Right renal cortex interstitium (tissue), 3 donors: ENCODE results near the gene USP37. TPM values are rescaled to one million over a fixed set of nuclear protein-coding genes. Genes with fewer than 3 reads are reported as not detected.

Source experiments
- DNase-seq, 3 donors: peaks; one replicate each; pipeline ENCODE4 v3.0.0-alpha.2; 2013; ENCODE audit warnings: low read depth in 3 of 3, low spot score in 2 of 3
- polyA plus RNA-seq, 3 donors: library from polyadenylated mRNA; unstranded; fragments of 120-200 nt; gene quantifications; one replicate each; pipeline ENCODE4 v1.2.1, GENCODE V29; 2013; ENCODE audit not compliant: insufficient read length in 3 of 3

USP37 gene, protein sequence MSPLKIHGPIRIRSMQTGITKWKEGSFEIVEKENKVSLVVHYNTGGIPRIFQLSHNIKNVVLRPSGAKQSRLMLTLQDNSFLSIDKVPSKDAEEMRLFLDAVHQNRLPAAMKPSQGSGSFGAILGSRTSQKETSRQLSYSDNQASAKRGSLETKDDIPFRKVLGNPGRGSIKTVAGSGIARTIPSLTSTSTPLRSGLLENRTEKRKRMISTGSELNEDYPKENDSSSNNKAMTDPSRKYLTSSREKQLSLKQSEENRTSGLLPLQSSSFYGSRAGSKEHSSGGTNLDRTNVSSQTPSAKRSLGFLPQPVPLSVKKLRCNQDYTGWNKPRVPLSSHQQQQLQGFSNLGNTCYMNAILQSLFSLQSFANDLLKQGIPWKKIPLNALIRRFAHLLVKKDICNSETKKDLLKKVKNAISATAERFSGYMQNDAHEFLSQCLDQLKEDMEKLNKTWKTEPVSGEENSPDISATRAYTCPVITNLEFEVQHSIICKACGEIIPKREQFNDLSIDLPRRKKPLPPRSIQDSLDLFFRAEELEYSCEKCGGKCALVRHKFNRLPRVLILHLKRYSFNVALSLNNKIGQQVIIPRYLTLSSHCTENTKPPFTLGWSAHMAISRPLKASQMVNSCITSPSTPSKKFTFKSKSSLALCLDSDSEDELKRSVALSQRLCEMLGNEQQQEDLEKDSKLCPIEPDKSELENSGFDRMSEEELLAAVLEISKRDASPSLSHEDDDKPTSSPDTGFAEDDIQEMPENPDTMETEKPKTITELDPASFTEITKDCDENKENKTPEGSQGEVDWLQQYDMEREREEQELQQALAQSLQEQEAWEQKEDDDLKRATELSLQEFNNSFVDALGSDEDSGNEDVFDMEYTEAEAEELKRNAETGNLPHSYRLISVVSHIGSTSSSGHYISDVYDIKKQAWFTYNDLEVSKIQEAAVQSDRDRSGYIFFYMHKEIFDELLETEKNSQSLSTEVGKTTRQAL
- 10 to 100 TPM; 16.2 to 22.0 (median 20.7) TPM for polyA plus RNA-seq

DNA sequence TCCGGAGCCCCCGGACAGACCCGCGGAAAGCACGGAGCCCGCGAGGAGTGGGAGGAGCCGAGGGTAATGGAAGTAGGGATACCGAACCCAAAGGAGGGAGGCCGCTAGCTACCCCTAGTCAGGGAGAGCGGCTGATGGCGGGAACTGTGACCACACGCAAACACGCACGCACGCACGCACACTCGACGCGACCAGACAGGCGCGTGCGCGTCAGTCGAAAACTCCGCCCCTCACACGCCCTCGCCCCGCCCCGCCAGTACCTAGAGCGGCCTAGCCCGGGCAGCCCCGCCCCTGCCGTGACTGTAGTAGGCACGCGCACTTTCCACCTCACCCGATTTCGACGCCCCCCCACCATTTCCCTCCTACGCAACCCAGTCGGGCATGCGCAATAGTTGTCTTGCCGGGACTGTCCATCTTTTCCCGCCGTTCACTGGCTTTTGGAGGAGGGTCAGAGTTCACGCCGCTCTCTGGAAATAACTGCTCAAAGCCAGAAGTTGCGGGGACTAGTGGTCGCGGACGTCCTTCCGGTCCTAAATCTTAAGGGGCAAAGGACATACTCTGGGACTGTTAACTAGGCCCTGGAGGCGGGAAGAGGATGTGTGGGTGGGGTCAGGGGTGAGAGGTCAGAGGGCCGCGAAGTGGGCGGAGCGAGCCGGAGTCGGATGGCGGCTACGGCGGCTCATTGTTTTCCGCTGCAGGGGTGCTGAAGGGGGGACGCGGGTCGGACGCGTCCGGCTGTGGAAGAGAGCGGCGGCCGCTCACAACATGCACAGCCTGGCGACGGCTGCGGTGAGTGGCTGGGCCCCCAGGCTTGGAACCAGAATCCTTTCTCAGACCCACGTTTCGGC lies at the start of gene USP37, which contains the start of gene CNOT9:
Gene USP37, minus strand, starts transcription at position 162 of the 848 bp plus-strand sequence. CDS start 9,698 bp downstream, outside the sequence.
Gene CNOT9, plus strand, starts transcription at position 650 of the 848 bp plus-strand sequence. Its CDS starts 116 bp downstream, at position 766.
- peak; percentile 94 to 95 (median 95) for DNase-seq

DNA sequence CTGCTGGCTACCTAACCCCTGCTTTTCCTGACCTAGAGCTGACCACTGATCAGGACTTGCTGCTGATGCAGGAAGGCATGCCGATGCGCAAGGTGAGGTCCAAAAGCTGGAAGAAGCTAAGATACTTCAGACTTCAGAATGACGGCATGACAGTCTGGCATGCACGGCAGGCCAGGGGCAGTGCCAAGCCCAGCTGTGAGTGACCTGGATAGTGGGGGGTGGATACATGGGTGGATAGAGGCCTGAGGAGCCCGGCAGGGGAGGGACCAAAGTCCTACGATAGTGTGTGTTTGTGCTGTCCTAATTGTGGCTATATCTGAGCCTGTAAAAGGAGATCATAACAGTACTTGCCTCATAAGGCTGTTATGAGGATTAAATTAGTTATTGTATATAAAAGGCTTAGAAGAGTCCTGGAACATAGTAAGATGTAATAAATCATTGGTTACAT lies 47.7 kb upstream of the USP37 start:
- DNase-seq: no peak

DNA sequence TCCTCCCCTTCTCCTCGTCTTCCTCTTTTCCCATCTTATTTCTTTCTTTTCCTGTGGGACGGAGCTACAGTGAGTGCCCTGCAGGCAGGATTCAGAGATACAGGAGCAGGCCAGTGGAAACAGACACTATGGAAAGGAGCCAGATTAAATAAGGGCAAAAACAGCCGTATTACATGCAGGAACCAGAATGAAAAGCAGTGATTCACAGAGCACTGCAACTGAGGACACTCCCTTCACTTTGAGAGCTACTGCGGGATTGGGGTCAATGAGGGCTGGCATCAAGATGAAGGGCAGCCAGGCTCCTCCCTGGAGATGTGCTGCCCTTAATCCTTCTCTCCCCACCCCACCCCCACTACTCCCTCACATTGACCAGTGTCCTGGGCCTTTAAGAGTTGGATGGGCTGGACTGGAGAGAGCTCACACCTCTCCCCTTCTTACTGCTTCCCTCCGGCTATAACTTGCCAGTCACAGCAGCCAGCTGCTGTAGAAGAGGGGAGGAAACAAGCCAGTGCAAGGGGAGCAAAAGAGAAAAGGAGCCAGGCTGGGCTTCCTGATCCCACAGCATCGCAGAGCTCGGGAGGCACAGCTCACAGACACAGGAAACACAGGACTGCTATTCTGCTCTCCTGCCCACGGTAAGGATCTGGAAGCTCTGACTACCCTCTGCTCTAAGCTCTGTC lies 39.4 kb upstream of the USP37 start, which contains the start of gene PLCD4:
Gene PLCD4, plus strand, starts transcription at position 464 of the 680 bp plus-strand sequence. CDS start 7,841 bp downstream, outside the sequence.
- peak in 2 of 3 donors; percentile 19 to 21 for DNase-seq

DNA sequence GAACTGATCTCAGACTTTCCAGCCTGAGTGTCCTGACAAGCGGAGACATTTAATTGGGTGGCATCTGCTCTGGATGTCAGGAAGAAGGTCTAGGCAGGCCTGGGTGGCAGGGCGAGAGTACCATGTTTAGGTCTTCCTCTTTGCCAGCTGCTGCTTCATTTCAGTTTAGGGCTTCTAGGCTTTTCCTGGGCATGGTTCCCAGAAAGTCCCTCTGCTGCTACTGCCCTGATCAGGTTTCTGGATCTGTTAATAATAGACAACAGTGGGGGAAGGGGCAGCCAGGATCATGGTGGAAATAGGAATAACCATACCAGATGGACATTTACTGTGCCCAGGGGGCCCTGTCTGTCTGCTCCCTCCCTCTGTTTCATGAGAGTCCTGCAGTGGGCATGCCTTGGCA lies 37.3 kb upstream of the USP37 start:
- DNase-seq: peak in 1 of 3 donors; percentile 7

DNA sequence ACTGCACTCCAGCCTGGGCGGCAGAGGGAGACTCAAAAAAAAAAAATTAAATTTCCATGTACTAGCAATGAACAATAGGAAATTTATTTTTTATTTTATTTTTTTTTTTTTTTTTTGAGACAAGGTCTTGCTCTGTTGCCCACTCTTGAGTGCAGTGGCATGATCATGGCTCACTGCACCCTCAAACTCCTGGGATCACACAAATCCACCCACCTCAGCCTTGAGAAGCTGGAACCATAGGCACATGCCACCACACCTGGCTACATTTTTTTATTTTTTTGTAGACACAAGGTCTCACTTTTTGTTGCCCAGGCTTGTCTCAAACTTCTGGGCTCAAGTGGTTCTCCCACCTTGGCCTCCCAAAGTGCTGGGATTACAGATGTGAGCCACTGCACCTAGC lies 17.4 kb upstream of the USP37 start:
- no peak for DNase-seq

DNA sequence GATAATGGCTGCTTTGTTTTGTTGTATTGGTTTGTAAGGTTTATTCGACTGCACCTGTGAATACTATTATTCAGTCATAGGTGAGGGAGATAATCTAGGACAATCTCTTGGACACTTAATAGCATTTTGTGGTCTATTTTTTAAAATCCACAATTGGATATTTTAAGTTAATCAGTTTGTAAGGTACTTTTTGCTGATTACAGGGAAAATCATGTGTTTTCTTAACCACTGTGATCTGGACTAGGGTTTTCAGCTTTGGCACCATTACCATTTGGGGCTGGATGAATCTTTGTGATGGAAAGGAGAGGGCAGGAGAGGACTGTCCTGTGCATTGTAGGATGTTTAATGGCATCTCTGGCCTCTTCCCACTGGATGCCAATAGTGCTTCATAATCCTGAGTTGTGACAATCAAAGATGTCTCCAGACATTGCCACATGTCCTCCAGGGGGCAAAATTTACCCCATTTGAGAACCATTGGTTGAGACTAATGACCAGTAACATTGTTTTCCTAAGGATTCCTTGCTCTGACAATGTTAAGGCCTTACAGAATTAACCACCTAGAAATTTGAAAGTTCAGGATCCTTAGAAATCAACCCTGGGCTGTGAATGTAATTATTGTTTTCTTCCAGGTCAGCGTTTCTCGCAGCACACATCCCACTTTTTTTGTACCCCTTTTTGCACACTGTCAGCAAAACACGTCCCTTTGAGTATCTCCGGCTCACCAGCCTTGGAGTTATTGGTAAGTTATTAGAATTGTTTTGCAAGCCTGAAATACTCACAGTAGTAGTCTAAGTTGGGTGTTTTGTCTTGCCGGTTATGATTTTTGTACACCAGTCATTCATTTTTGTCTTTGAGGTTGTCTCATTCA lies 16.1 kb upstream of the USP37 start:
- DNase-seq: no peak

DNA sequence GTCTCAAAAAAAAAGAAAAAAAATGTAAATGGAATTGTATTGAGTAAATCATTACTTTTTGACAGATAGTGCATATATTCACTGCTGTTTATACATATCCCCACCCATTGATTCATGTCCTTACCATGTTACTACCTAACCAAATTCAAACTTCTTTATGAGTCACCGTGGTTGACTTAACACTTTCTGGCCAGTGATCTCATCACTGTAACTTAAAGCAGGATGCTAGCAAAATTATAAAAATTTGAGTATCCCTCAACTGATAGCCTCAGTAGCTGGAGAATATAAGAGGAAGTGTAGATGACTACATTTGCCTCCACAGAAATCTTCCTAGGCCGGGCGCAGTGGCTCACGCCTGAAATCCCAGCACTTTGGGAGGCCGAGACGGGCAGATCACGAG lies 13.9 kb upstream of the USP37 start:
- no peak for DNase-seq

DNA sequence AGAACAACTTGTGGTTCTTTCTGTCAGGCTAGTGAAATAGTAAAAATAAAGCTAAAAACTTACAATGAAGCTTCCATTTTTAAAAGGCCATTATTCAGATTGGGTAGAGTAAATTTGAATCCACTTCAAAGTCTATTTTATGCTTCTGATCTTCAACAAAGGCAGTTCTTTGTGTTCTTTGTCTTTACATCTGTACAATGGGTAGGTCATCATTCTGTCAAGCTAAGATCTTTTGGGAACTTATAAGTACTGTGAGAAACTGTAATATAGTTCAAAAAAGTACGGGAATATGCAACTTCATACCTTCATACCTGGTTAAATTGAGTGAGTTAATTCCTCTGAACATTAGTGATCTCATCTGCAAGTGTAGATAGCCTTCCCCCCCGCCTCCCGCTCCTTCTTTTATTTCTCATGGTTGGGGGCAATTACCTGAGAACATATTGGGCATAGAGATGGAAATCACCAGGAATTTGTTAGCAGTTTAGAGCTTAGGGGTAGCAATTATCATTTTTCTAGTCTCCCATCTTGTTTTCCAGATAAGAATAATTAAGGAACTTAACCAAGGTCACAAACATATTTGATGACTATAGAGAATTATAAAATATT lies 10.2 kb upstream of the USP37 start:
- DNase-seq: no peak

DNA sequence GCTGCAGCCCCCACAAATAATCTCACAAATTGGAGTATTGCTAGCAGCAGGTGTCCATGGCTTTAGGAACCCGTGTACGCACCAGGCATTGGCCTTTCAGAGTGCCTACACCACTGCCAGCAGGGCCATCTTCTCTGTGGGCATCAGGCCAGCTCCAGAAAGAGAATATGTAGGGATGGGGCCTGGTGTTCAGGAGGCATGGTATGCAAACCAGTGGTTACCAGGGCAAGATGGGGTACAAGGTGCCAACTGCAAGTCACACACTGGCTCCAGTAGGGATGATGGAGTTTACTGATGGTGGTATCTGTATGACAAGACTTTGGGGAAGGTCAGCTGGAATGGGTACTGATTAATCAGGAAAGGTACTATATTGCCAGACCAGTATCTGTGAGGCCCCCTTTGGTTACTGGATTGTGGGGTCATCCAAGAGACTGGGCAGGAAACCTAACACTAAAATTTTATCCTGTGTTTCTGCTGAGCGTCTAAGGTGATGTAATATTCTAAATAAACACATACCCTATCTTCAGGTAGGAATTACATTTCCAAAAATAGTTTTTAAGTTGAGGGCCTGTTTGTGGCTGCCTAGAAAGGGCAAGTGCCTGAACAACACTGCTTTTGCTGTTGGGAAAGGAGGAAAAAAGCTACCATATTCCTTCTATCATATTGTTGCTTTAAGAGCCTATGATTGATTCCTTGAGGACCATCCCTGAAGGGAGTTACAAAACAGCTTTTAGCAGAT lies 9.5 kb upstream of the USP37 start:
- no peak for DNase-seq

DNA sequence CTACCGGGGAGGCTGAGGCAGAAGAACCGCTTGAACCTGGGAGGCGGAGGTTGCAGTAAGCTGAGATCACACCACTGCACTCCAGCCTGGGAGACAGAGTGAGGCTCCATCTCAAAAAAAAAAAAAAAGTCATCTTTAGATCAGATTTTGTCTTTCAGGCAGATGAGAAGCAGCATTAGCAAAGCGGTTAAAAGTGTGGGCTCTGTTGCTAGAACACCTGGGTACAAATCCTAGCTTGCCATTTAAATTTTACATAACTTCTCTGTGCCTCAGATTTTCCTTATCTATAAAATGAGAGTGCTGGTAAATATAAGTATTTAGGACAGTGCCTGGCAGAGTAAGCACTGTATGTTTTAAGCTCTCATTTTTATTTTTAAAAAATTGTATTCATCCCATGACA lies 8.7 kb upstream of the USP37 start:
- no peak for DNase-seq

DNA sequence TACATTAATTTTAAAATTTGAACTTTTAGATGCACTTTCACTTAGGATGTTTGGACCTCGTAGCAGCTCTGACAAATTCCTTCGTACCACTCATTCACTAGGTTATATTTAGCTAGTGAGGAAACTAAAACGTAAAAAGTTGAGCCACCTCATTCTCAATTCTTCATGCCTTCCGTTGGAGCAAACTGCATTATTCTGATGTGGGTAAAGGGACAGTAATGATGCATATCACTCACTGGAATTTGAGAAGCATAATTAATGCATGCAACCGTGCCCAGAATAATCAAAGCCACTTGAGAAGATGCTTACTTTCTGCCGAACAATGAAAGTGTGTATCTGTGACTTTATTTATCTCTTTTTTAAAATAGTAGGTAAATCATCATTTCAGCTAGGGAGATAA lies 2.7 kb upstream of the USP37 start:
- no peak for DNase-seq

DNA sequence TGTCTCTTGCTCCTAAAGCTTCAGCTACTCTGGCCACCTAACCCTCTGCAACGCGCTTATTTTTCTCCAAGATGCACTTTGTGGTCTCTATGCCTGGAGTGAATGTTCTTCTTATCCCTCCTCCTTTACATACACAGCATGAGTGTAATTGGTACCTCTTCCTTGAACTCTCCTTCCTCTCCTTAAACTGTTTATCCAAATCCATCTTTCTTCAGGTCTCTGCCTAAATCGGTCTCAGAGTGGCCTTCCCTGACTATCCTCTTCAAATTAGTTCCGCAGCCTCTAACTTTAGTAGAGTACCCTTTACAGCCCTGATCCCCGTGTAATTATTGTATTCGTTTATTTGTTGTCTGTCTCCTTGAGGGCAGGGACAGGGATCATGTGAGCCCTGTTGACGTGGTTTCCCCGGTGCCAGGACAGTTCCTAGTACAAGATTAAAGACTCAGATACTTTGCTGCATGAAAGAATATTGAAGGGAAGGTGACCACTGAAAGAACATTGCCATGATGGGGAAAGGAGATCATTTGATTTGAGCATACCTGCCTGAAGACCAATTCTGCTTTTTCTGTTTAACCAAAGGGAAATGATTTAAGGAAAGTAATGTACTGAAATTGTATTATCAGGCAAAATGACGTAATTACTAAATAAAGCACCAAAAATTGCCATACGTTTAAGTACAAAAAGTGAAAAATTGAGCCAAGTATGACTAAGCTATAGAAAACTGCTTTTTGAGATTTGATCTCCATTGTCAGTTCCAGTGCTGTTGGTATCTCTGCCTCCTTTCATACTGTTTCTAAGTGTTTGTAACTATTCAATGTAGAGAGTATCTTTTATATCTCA lies 1.7 kb upstream of the USP37 start:
- DNase-seq: peak in 1 of 3 donors; percentile 10

DNA sequence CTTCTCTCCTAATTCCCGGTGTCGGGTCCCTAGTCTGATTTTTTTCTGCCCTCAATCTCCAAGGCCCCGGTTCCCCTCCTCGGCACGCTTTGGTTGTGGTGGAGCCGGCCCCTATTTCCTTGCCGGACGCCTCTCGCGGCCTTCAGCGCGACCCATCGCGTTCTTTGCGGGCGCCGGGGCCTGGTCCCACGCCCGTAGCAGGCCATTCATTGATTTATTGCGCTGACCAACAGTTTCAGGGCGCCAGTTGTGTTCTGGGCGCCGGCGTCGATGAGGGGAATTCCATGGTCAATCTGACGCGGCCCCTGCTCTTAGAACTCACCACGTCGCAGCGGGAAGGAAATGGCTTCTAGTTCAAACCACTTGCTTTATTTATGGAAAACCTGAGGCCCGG lies 884 bp upstream of the USP37 start:
- peak in 1 of 3 donors; percentile 39 for DNase-seq

DNA sequence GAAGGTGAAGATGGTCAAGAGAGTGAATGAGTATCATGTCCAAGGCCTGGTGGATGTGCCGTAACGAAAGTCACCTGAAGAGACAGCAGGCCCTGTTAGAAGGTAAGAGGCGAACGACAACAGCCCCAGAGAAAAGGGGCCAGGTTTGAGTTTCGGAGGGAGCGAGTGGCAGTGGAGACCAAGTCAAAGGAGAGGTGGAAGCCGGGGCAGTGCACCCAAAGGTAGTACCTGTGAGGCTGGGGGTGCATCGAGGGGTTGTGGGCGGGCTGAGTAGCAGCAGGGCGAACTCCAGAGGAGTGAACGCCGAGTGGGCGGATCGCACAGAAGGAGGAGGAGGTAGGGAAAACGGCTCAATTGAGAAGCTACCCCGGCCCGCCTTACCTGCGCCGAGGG lies 358 bp downstream of the USP37 start:
- no peak for DNase-seq

DNA sequence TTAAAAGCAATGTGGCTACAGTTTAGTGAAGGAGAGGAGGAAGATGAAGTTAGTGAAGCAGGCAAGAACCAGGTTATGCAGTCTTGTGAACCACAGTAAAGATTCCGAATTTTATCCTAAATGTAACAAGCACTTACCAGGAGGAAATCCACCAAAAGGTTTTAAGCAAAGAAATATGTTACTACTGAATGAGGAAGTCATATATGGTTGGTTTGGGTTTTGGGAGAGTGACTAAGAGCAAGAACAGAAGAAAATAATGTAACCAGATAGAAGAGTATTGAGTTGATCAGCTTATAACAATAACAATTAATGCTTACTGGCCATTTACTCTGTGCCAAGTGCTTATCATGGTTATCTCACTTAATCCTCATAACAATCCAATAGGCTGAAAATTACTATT lies 1.9 kb downstream of the USP37 start:
- no peak for DNase-seq

DNA sequence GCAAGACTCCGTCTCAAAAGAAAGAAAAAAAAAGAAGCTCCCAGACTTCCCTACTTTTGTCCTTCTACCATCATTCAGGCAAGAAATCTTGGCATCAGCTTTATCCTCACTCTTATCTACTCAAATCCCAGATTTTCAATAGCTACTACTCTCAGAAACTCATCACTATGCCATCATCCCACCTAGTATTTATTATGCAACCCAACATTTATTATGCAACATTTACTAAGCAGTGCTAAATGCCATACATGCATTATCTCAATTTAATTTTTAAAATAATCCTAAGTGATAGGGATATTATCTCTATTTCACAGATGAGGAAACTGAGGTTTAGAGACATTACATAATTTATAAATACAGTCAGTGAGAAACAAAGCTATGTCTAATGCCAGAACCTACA lies 4.1 kb downstream of the USP37 start:
- no peak for DNase-seq

DNA sequence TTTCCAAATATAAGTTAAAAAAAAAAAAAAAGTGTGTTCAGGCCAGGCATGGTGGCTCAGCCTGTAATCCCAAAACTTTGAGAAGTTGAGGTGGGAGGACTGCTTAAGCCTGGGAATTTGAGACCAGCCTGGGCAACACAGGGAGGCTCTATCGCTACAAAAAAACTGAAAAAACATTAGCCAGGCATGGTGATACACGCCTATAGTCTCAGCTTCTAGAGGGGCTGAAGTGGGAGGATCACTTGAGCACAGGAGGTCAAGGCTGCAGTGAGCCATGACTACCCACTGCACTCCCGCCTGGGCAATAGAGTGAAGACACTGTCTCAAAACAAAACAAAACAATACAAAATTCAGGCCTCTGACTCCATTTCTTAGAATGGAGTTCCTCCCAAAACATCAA lies 9.2 kb downstream of the USP37 start:
- DNase-seq: peak in 1 of 3 donors; percentile 13
